Measurements from ENCODE around the gene REXO4. TPM values are rescaled to one million over a fixed set of nuclear protein-coding genes. Genes with fewer than 3 reads are reported as not detected.
A peak's percentile ranks its signal among the peaks of the same experiment; 100 is the strongest.

The REXO4 gene
- total and polyA plus RNA-seq, 2 of the 13 experiments (the other 11 are each of a cell fraction or from before 2014, with no cell fraction given) = 18.5 to 30.4 TPM

GRCh38 chr9:133458643-133459312, 41.0 kb upstream of the REXO4 start:
- ChIA-PET CTCF (ENCODE audit: low intra/inter-chr PET ratio, low total read pairs) (no interaction called here), POLR2A (interaction anchor here (0.7 to 3.2 kb wide), 30 partner anchors 9 to 428 kb away, joined by 3 to 50 read pairs (median 5); partner anchors contain the start of genes ADAMTS13, GTF3C5, MED22 and REXO4)
- Histone ChIP-seq H3K4me2 (ENCODE audit: low read depth, low read length) (peak overlapping the region; percentile 84), H3K4me3 (replicated peaks in 1 of 3; ENCODE audit: insufficient read depth in 1 of 3, low read depth in 2 of 3, low read length in 3 of 3) (peak overlapping the region; percentile 51 to 89 (median 54)), H3K4me1 (ENCODE audit: insufficient read depth, low read length) (peaks cover 52% of the 10 kb centered on the region), H3K36me3 (replicated peaks in 1 of 2; ENCODE audit: control insufficient read depth in 1 of 2, insufficient read depth in 2 of 2, low read length in 2 of 2) (peaks cover 4 to 5% of the 10 kb centered on the region in 2 experiments; a peak in 2 of 5 replicates), H3K27me3 (ENCODE audit: control insufficient read depth in 1 of 2, insufficient read depth in 2 of 2, low read length in 2 of 2) (no peaks in the 10 kb centered on the region; a peak in 1 of 5 replicates), H3K27ac (ENCODE audit: extremely low read length, insufficient read depth, low read length) (peak overlapping the region; percentile 1), H2AFZ (ENCODE audit: low read length) (no peak overlapping the region), H4K20me1 (ENCODE audit: insufficient read depth, low read length) (no peaks in the 10 kb centered on the region; the same call in 1 of the 2 replicates), H3K9ac (ENCODE audit: insufficient read depth, low read depth, low read length) (peak overlapping the region; percentile 30; the same call in 1 of the 2 replicates), H3K9me3 (ENCODE audit: low read length) (no peaks in the 10 kb centered on the region), H3K79me2 (ENCODE audit: insufficient read depth, low read length) (peaks cover 14% of the 10 kb centered on the region)
- no TSS peak for BruUV-seq (replicated peaks)
- DNase-seq (ENCODE audit: low spot score) (peak; percentile 41), FAIRE-seq (peak; percentile 47), ATAC-seq (0 out of 3 replicates have a peak, but pooled peaks have one; percentile 3)
- intact Hi-C loops (cut with micrococcal nuclease; ENCODE audit: unreplicated experiment) = no loop called here
- WGBS (ENCODE audit: low lambda C conversion rate) = 45% methylated on average over 11 of the region's 16 CpGs
- in situ Hi-C loops (cut with HindIII; ENCODE audit: extremely low pct_ligation_motif_present, low pct_unique_long_range_greater_than_20kb) = no loop called here
- TF ChIP-seq ZHX2 (IDR thresholded peaks at IDR 0.05; ENCODE audit: low read depth) = no peak
- TF ChIP-seq ZHX2 (CRISPR knock-in tag; IDR thresholded peaks at IDR 0.05; ENCODE audit: borderline replicate concordance) = no peak
- no peak for TF ChIP-seq ZNF614 (CRISPR knock-in tag; IDR thresholded peaks at IDR 0.05; ENCODE audit: borderline replicate concordance)
- no peak for TF ChIP-seq CREM (IDR thresholded peaks at IDR 0.05)
- no peak for TF ChIP-seq CREM (CRISPR knock-in tag; IDR thresholded peaks at IDR 0.05)
- TF ChIP-seq ZKSCAN5 (CRISPR knock-in tag; IDR thresholded peaks at IDR 0.05) = no peak
- TF ChIP-seq PRPF4 (IDR thresholded peaks at IDR 0.05; ENCODE audit: low read depth, low read length, poor library complexity, severe bottlenecking) = no peak
- no peak for TF ChIP-seq ZNF205 (CRISPR knock-in tag; IDR thresholded peaks at IDR 0.05)
- TF ChIP-seq ZEB1 (IDR thresholded peaks at IDR 0.05; ENCODE audit: insufficient replicate concordance, low read depth) = no peak
- no peak for TF ChIP-seq ZNF749 (CRISPR knock-in tag; IDR thresholded peaks at IDR 0.05; ENCODE audit: borderline replicate concordance)
- 0 out of 2 replicates have a peak, but pooled peaks have one; percentile 60 for TF ChIP-seq SNAPC2 (CRISPR knock-in tag; IDR thresholded peaks at IDR 0.05)
- TF ChIP-seq ZNF839 (CRISPR knock-in tag; IDR thresholded peaks at IDR 0.05; ENCODE audit: borderline replicate concordance) = no peak
- TF ChIP-seq ZNF768 (CRISPR knock-in tag; IDR thresholded peaks at IDR 0.05) = peak; percentile 74
- peak; percentile 91; the same call in 1 of the 2 replicates for TF ChIP-seq ZNF572 (CRISPR knock-in tag; IDR thresholded peaks at IDR 0.05)
- TF ChIP-seq NFE2L2 (IDR thresholded peaks at IDR 0.05; ENCODE audit: low read length) = no peak
- no peak for TF ChIP-seq YEATS4 (CRISPR knock-in tag; IDR thresholded peaks at IDR 0.05; ENCODE audit: borderline replicate concordance)
- TF ChIP-seq ZNF746 (CRISPR knock-in tag; IDR thresholded peaks at IDR 0.05) = no peak
- TF ChIP-seq HNRNPLL (IDR thresholded peaks at IDR 0.05; ENCODE audit: low read depth, low read length, poor library complexity, severe bottlenecking) = no peak
- TF ChIP-seq ZNF740 (CRISPR knock-in tag; IDR thresholded peaks at IDR 0.05) = no peak
- TF ChIP-seq ZFX (CRISPR knock-in tag; IDR thresholded peaks at IDR 0.05; ENCODE audit: low read depth) = no peak
